ENCODE results near the gene SORBS1. TPM values are rescaled to one million over a fixed set of nuclear protein-coding genes. Genes with fewer than 3 reads are reported as not detected.

SORBS1 gene
- total RNA-seq, 1 donor from 2014 or later, result 16.1 TPM

DNA sequence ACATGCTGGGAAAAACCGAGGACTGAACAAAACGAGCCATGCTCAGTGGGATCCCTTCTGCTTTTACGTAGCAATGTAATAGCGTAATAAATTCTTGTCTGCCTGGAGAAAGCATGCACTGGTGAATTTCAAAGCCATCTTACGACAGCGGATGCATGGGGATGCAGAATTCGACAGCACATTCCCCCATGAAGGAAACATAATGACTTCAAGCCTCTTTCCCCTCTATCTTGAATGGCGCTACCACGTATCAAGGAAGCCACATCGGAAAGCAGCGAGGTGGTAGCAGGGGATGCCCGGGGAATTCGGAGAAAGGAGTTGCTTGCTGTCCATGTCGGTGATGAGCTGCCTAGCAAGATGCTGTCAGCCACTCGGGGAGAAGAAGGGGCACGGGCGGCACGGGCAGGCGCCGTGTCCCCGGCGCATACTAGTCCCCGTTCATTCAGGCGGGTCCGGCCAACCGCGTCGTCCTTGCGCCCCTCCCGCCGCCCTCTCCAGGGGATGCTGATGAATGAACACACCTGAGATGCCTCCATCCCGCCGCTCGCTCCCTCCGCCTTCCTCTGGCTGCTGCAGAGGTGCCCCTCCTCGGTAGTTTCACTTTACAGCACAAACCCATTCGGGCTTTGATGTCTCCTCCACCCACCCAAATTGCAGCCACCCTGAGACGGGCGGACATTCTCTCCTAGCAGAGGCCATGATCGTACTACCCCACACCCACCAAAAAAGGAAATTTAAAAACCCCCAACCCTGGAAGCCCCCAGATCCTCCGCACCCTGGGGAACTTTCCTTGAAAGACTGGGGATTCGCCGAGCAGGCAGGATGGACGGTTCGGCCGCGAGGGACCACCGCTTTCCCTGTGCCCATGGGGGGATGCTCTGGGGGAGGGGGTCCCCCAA lies 644 bp downstream of the SORBS1 start:
- peak; percentile 50 for DNase-seq (ENCODE audit: low spot score)
- no peaks in the 10 kb centered on the region for H3K9me3 ChIP-seq (ENCODE audit: low read depth)
- H3K27me3 ChIP-seq, result peaks cover 15% of the 10 kb centered on the region
- peak overlapping the region; percentile 98 for H3K4me3 Mint-ChIP-seq
- no peaks in the 10 kb centered on the region for H3K36me3 ChIP-seq
- TF ChIP-seq EZH2 (IDR thresholded peaks at IDR 0.05) (peak; percentile 47), EZH2phosphoT487 (IDR thresholded peaks at IDR 0.05) (peak; percentile 1)
- TF ChIP-seq, protein P1, sequence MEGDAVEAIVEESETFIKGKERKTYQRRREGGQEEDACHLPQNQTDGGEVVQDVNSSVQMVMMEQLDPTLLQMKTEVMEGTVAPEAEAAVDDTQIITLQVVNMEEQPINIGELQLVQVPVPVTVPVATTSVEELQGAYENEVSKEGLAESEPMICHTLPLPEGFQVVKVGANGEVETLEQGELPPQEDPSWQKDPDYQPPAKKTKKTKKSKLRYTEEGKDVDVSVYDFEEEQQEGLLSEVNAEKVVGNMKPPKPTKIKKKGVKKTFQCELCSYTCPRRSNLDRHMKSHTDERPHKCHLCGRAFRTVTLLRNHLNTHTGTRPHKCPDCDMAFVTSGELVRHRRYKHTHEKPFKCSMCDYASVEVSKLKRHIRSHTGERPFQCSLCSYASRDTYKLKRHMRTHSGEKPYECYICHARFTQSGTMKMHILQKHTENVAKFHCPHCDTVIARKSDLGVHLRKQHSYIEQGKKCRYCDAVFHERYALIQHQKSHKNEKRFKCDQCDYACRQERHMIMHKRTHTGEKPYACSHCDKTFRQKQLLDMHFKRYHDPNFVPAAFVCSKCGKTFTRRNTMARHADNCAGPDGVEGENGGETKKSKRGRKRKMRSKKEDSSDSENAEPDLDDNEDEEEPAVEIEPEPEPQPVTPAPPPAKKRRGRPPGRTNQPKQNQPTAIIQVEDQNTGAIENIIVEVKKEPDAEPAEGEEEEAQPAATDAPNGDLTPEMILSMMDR (IDR thresholded peaks at IDR 0.05), result no peak
- peak overlapping the region; percentile 96 for H3K4me2 ChIP-seq
- no peaks in the 10 kb centered on the region for H3K36me3 Mint-ChIP-seq
- no peaks in the 10 kb centered on the region for H3K9me3 Mint-ChIP-seq
- peaks cover 38% of the 10 kb centered on the region for H3K27me3 Mint-ChIP-seq (ENCODE audit: insufficient read depth, low read depth)
- peaks cover 31% of the 10 kb centered on the region for H3K4me1 Mint-ChIP-seq
- no peak overlapping the region for H3K9ac ChIP-seq
- peak overlapping the region; percentile 83 for H2AFZ ChIP-seq (replicated peaks)
- no peak overlapping the region for H3K27ac ChIP-seq
- peaks cover 2% of the 10 kb centered on the region for H3K79me2 ChIP-seq (ENCODE audit: low read depth)
- H3K27ac Mint-ChIP-seq, result peak overlapping the region; percentile 13
- peak overlapping the region; percentile 79 for H3K4me3 ChIP-seq
- peaks cover 34% of the 10 kb centered on the region for H3F3A ChIP-seq (ENCODE audit: low read depth)
- peaks cover 20% of the 10 kb centered on the region for H3K4me1 ChIP-seq
- peaks cover 20% of the 10 kb centered on the region for H4K20me1 ChIP-seq (ENCODE audit: low read depth)

DNA sequence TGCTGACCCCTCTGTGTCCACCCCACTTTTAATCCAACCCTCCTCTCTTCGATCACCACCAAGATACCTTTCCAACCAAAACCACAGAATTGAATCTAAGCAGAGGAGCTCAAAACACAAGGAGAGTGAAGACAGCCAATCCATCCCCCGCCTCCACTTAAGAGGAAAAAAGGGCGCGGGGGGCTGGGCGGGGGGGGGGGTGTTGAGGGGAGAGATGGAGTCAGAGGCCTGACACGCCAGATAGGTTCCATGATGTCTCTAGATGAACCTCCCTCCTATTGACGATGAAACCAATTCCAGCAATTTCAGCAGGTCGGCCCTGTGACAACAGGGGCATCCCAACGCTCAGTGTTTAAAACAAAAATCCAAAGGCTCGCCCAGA lies 1.3 kb downstream of the SORBS1 start:
- no peak for DNase-seq (ENCODE audit: low spot score)
- Mint-ChIP-seq H3K9me3 (no peaks in the 10 kb centered on the region), H3K27me3 (ENCODE audit: insufficient read depth, low read depth) (peaks cover 42% of the 10 kb centered on the region), H3K4me1 (peaks cover 26% of the 10 kb centered on the region), H3K27ac (no peak overlapping the region), H3K36me3 (no peaks in the 10 kb centered on the region), H3K4me3 (peak overlapping the region; percentile 98)
- Histone ChIP-seq H3K27me3 (peaks cover 15% of the 10 kb centered on the region), H3K9me3 (ENCODE audit: low read depth) (no peaks in the 10 kb centered on the region), H2AFZ (replicated peaks) (peak overlapping the region; percentile 83), H3K79me2 (ENCODE audit: low read depth) (peaks cover 2% of the 10 kb centered on the region), H3F3A (ENCODE audit: low read depth) (peaks cover 34% of the 10 kb centered on the region), H3K4me1 (peaks cover 20% of the 10 kb centered on the region), H3K4me3 (peak overlapping the region; percentile 79), H3K9ac (no peak overlapping the region), H3K4me2 (peak overlapping the region; percentile 96), H3K36me3 (no peaks in the 10 kb centered on the region), H4K20me1 (ENCODE audit: low read depth) (peaks cover 20% of the 10 kb centered on the region), H3K27ac (no peak overlapping the region)
- no peak for TF ChIP-seq EZH2 (IDR thresholded peaks at IDR 0.05)
- TF ChIP-seq, protein P1 (IDR thresholded peaks at IDR 0.05), result no peak
- no peak for TF ChIP-seq EZH2phosphoT487 (IDR thresholded peaks at IDR 0.05)

DNA sequence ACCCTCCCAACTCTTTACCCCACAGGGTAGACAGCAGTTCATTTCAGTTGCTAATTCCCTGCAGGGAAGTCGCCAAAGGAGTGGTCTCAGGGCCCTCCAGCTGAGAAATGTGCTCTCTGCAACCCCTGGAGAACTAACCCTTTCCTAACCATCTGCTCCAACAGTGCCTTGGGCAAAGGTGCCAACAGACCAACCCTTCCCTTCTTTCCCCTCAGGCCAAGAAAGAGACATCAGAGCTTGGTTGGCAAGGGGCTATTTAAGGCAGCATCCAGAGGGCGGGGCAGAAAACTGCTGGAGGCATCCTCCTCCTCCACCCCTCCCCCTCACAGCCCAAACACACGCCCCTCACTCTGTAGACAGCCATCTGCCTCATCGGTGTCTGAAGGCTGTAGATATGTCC lies 1.7 kb downstream of the SORBS1 start:
- peaks cover 20% of the 10 kb centered on the region for H4K20me1 ChIP-seq (ENCODE audit: low read depth)
- H3K79me2 ChIP-seq (ENCODE audit: low read depth), result peaks cover 2% of the 10 kb centered on the region
- Mint-ChIP-seq H3K9me3 (no peaks in the 10 kb centered on the region), H3K36me3 (no peaks in the 10 kb centered on the region), H3K4me3 (peak overlapping the region; percentile 98), H3K27me3 (ENCODE audit: insufficient read depth, low read depth) (peaks cover 42% of the 10 kb centered on the region), H3K27ac (no peak overlapping the region), H3K4me1 (peaks cover 26% of the 10 kb centered on the region)
- H3K27ac ChIP-seq, result no peak overlapping the region
- peak overlapping the region; percentile 79 for H3K4me3 ChIP-seq
- H3K4me1 ChIP-seq, result peaks cover 20% of the 10 kb centered on the region
- peak; percentile 78 for DNase-seq (ENCODE audit: low spot score)
- peaks cover 34% of the 10 kb centered on the region for H3F3A ChIP-seq (ENCODE audit: low read depth)
- H2AFZ ChIP-seq (replicated peaks), result no peak overlapping the region
- H3K36me3 ChIP-seq, result no peaks in the 10 kb centered on the region
- H3K4me2 ChIP-seq, result peak overlapping the region; percentile 96
- H3K27me3 ChIP-seq, result peaks cover 15% of the 10 kb centered on the region
- TF ChIP-seq, protein P1 (IDR thresholded peaks at IDR 0.05), result no peak
- TF ChIP-seq EZH2phosphoT487 (IDR thresholded peaks at IDR 0.05) (no peak), EZH2 (IDR thresholded peaks at IDR 0.05) (no peak)
- H3K9ac ChIP-seq, result no peak overlapping the region
- no peaks in the 10 kb centered on the region for H3K9me3 ChIP-seq (ENCODE audit: low read depth)

Data from neural progenitor cell (in vitro differentiated cells).